KMS-11 (cell line): Measurements from ENCODE around the gene EVI5L.

ENCODE experiments used
- H2AFZ ChIP-seq: fragments of 200-600 bp; sonication (generic); 2 replicates; pipeline ENCODE4 v1.6.1; 2016; ENCODE audit warnings: antibody characterized with exemption, mixed run types, low read depth
- H3K27ac ChIP-seq: fragments of 200-600 bp; sonication (generic); 2 replicates; pipeline ENCODE4 v1.6.1; 2016; ENCODE audit warnings: mild to moderate bottlenecking, mixed run types
- H3K27me3 ChIP-seq: fragments of 200-600 bp; sonication (generic); 2 replicates; pipeline ENCODE4 v1.6.1; 2017; ENCODE audit warnings: mild to moderate bottlenecking, low read depth, mixed run types, moderate library complexity; ENCODE audit not compliant: insufficient read depth
- H3K36me3 ChIP-seq: fragments of 200-600 bp; sonication (generic); 2 replicates; pipeline ENCODE4 v1.6.1; 2017; ENCODE audit warnings: mild to moderate bottlenecking, mixed run types; ENCODE audit not compliant: insufficient read depth
- H3K4me1 ChIP-seq: fragments of 200-600 bp; sonication (generic); 2 replicates; pipeline ENCODE4 v1.6.1; 2016; ENCODE audit warnings: mild to moderate bottlenecking, low read depth, mixed run types; ENCODE audit not compliant: poor library complexity, severe bottlenecking
- H3K4me2 ChIP-seq: fragments of 200-600 bp; sonication (generic); 2 replicates; pipeline ENCODE4 v1.7.0; 2016; ENCODE audit warnings: mild to moderate bottlenecking, mixed run types
- H3K4me3 ChIP-seq: fragments of 200-600 bp; sonication (generic); IDR thresholded peaks from 2 replicates; pipeline ENCODE4 v1.6.1; 2017; ENCODE audit warnings: low read depth, low read length, mixed read lengths; ENCODE audit not compliant: insufficient read depth
- H3K79me2 ChIP-seq: fragments of 200-600 bp; sonication (generic); 2 replicates; pipeline ENCODE4 v1.6.1; 2016; ENCODE audit warnings: low read depth, mixed run types; ENCODE audit not compliant: insufficient read depth
- H3K9ac ChIP-seq: fragments of 200-600 bp; sonication (generic); 2 replicates; pipeline ENCODE4 v1.6.1; 2016; ENCODE audit warnings: mild to moderate bottlenecking, mixed run types
- H4K20me1 ChIP-seq: fragments of 200-600 bp; sonication (generic); 2 replicates; pipeline ENCODE4 v1.6.1; 2016; ENCODE audit warnings: mild to moderate bottlenecking, mixed run types; ENCODE audit not compliant: insufficient read depth
- TF ChIP-seq, protein P1 (sequence below): fragments of 200-600 bp; sonication (generic); conservative IDR thresholded peaks from 2 replicates; pipeline ENCODE4 v1.6.1; 2017; ENCODE audit warnings: low read depth, mild to moderate bottlenecking, antibody characterized with exemption, low read length, moderate library complexity, mixed read lengths

Gene EVI5L

DNA sequence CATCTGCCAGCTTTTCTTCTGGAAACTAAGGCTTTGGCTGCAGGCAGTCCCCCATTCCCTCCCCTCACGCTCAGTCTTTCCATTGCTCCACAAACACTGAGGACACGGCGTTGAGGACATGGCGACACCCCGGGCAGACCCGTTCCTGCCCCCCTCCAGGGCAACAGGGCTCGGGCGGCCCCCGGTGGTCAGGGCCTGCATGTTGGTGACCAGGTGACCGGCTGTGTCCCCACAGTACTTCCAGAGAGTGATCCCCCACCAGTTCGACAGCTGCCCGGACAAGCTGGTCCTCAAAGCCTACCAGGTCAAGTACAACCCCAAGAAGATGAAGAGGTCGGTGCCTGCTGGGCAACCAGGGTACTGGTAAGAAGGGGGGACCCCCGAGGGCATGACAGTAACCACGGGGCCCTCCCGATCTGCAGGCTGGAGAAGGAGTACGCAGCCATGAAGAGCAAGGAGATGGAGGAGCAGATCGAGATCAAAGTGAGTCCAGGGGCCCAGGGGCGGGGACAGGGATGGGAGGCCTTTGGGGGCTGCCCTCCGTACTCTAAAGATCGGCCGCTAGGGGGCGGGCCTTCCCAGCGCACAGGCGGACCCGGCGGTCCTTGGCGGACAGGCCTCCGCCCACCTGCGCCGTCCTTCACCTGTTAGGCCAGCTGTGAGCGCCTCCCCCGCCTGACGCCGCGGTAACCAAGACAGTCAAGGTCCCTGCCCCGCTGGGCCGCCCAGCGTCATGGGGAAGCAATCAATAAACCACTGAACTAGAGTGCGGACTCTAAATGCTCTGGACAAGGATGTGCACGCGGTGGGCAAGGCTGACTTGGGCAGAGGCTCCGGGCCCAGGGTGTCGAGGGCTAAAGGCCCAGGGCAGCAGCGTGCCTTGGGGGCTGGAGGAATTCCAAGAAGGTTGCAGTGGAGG lies 23.1 kb downstream of the EVI5L start:
- Histone ChIP-seq H3K4me2 (no peak overlapping the region), H3K27me3 (no peaks in the 10 kb centered on the region), H2AFZ (no peak overlapping the region), H3K9ac (no peak overlapping the region), H3K27ac (no peak overlapping the region), H3K4me3 (no peak overlapping the region), H3K79me2 (no peaks in the 10 kb centered on the region), H3K4me1 (peaks cover 4% of the 10 kb centered on the region), H4K20me1 (no peaks in the 10 kb centered on the region), H3K36me3 (no peaks in the 10 kb centered on the region)
- TF ChIP-seq, protein P1, sequence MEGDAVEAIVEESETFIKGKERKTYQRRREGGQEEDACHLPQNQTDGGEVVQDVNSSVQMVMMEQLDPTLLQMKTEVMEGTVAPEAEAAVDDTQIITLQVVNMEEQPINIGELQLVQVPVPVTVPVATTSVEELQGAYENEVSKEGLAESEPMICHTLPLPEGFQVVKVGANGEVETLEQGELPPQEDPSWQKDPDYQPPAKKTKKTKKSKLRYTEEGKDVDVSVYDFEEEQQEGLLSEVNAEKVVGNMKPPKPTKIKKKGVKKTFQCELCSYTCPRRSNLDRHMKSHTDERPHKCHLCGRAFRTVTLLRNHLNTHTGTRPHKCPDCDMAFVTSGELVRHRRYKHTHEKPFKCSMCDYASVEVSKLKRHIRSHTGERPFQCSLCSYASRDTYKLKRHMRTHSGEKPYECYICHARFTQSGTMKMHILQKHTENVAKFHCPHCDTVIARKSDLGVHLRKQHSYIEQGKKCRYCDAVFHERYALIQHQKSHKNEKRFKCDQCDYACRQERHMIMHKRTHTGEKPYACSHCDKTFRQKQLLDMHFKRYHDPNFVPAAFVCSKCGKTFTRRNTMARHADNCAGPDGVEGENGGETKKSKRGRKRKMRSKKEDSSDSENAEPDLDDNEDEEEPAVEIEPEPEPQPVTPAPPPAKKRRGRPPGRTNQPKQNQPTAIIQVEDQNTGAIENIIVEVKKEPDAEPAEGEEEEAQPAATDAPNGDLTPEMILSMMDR = peak; percentile 83

DNA sequence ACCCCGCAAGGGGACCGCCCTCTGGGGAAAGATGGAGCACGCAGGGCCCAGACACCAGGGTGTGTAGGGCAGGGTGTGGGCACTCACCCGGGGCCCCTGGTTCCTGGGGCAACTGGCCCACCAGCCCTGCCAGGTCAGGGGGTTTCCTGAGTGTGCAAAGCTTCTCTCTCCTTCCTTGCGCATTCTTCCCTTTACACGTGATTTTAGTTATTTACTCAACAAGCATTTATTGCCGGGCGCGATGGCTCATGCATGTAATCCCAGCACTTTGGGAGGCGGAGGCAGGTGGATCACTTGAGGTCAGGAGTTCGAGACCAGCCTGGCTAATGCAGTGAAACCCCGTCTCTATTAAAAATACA lies 23.7 kb downstream of the EVI5L start:
- TF ChIP-seq, protein P1 = no peak
- Histone ChIP-seq H3K4me1 (peaks cover 4% of the 10 kb centered on the region), H3K27ac (no peak overlapping the region), H2AFZ (no peak overlapping the region), H4K20me1 (no peaks in the 10 kb centered on the region), H3K4me2 (no peak overlapping the region), H3K27me3 (no peaks in the 10 kb centered on the region), H3K79me2 (no peaks in the 10 kb centered on the region), H3K4me3 (no peak overlapping the region), H3K36me3 (no peaks in the 10 kb centered on the region), H3K9ac (no peak overlapping the region)

DNA sequence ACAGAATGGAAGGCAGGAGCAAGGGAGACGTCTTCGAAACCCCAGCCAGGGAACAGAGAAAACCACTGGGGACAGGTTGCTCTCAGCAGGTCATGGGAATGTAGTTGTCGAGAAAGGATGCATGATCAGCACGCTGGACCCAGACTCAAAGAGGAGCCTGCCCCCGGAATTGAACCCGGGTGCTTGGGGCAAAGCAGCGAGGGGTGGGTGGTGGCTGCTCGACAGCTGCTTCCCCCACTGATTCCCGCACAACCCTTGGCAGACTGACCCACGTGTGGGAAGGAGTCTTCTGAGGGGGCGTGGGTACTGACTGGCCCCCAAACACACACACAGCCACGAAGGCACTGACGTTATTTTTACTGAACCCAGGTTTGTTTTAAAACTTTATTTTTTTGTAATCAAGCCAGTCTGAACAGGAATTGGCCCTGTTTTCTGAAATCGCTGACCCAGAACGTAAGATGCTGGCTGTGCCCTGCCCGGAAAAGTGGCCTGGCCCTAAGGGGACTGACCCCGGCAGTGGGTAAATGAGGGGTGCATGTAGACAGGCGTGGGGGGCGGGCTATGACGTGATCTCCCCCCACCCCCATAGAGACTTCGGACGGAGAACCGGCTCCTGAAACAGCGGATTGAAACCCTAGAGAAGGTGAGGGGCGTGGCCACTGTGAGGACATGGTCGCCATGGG lies 25.5 kb downstream of the EVI5L start:
- TF ChIP-seq, protein P1 = no peak
- Histone ChIP-seq H3K27me3 (no peaks in the 10 kb centered on the region), H3K27ac (no peak overlapping the region), H3K4me1 (peaks cover 4% of the 10 kb centered on the region), H3K4me3 (no peak overlapping the region), H2AFZ (no peak overlapping the region), H4K20me1 (no peaks in the 10 kb centered on the region), H3K4me2 (no peak overlapping the region), H3K9ac (no peak overlapping the region), H3K79me2 (no peaks in the 10 kb centered on the region), H3K36me3 (no peaks in the 10 kb centered on the region)

DNA sequence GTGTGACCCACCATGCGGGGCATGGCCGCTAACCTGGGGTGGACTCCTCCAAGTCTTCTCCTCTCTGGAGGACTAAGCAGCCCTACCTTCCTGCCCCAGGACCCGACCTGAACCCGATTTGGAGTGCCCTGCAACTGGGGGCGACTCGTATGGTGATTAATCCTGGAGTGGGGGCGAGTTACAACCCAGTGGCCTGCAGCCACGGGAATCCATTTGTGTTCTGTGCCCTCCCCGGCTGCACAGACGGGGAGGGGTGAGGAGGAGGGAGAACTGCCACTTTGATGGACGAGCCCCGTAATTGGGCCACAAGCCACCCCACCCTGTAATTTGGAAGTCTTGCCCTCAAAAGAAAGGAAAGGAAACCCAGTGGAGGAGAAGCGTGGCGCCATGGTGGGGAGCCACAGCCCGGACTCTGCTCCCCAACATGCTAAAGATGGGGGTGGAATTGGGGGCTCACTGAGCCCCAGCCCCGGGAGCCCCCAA lies 26.1 kb downstream of the EVI5L start:
- Histone ChIP-seq H3K27ac (no peak overlapping the region), H4K20me1 (no peaks in the 10 kb centered on the region), H3K79me2 (no peaks in the 10 kb centered on the region), H3K36me3 (no peaks in the 10 kb centered on the region), H3K4me2 (no peak overlapping the region), H2AFZ (no peak overlapping the region), H3K9ac (no peak overlapping the region), H3K27me3 (no peaks in the 10 kb centered on the region), H3K4me3 (no peak overlapping the region), H3K4me1 (peaks cover 4% of the 10 kb centered on the region)
- TF ChIP-seq, protein P1 = no peak
